Fibroblast of villous mesenchyme (primary cell): ENCODE data around the gene LAMA5. TPM values are rescaled to one million over a fixed set of nuclear protein-coding genes. Genes with fewer than 3 reads are reported as not detected.

Experiments used
- DNase-seq: peaks from one replicate; pipeline ENCODE4 v3.0.0-alpha.2; 2010; ENCODE audit warnings: low read depth
- H3K4me3 ChIP-seq: 2 replicates; pipeline ENCODE4 v1.5.1; 2011; ENCODE audit warnings: low read depth, mild to moderate bottlenecking, low read length
- CTCF ChIP-seq: IDR thresholded peaks from 2 replicates; pipeline ENCODE4 v1.5.1; 2012; ENCODE audit warnings: low read depth, mild to moderate bottlenecking, low read length; ENCODE audit not compliant: insufficient read depth
- total RNA-seq: library from RNA; depleted of rRNA; stranded (reverse); fragments of >200 nt; gene quantifications from 2 replicates; pipeline ENCODE4 v1.2.3, GENCODE V29; 2012

The LAMA5 gene
- total RNA-seq, 1 donor, result 55.3 TPM

GRCh38 chr20:62407221-62407992 lies 40.3 kb upstream of the LAMA5 start, which contains the start of gene CABLES2:
Gene CABLES2, minus strand, starts transcription at chr20:62407285. Its CDS starts 9 bp downstream, at chr20:62407276.
- H3K4me3 ChIP-seq, result peak within 1 kb of the TSS; percentile 66
- DNase-seq, result peak; percentile 94
- no peak for TF ChIP-seq CTCF

- TF ChIP-seq CTCF, result no peak
- H3K4me3 ChIP-seq, result peak overlapping the region; percentile 66
- DNase-seq, result no peak
Observed at GRCh38 chr20:62406635-62407176, 39.6 kb upstream of the LAMA5 start.

GRCh38 chr20:62405981-62406513 lies 38.9 kb upstream of the LAMA5 start:
- peak overlapping the region; percentile 66 for H3K4me3 ChIP-seq
- no peak for TF ChIP-seq CTCF
- no peak for DNase-seq

GRCh38 chr20:62405108-62405980 lies 38.2 kb upstream of the LAMA5 start:
- DNase-seq, result peak; percentile 73
- H3K4me3 ChIP-seq, result no peak overlapping the region
- peak; percentile 70 for TF ChIP-seq CTCF

- DNase-seq, result no peak
- no peak overlapping the region for H3K4me3 ChIP-seq
- no peak for TF ChIP-seq CTCF
Observed at GRCh38 chr20:62404761-62405107, 37.6 kb upstream of the LAMA5 start.

- no peak for DNase-seq
- TF ChIP-seq CTCF, result no peak
- H3K4me3 ChIP-seq, result no peak overlapping the region
Observed at GRCh38 chr20:62404112-62404665, 37.1 kb upstream of the LAMA5 start.
